Activated T-helper 9 cell treated with anti-CD3 and anti-CD28 coated beads, Interleukin-2, amount 50 U/mL, for 16 hours (primary cell): ENCODE data around the gene MPRIP.

Experiments
- DNase-seq: peaks from one replicate; pipeline ENCODE4 v3.0.0-alpha.2; 2020; ENCODE audit warnings: low read depth

The MPRIP gene

DNA sequence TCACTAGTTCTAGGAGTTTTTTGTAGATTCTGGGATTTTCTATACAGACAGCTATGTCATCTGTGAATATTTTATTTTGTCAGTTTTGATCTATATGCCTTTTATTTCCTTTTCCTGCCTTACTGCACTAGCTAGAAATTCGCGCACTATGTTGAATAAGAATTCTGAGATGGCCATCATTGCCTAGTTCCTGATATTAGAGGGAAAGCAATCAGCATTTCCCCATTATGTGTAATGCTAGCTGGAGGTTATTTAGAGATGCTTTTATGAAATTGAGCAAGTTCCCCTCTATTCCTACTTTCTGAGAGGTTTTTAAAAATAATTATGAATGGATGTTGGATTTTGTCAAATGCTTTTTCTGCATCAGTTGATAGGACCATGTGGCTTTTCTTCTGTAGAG is 23.8 kb downstream of the MPRIP start:
- DNase-seq, result no peak

DNA sequence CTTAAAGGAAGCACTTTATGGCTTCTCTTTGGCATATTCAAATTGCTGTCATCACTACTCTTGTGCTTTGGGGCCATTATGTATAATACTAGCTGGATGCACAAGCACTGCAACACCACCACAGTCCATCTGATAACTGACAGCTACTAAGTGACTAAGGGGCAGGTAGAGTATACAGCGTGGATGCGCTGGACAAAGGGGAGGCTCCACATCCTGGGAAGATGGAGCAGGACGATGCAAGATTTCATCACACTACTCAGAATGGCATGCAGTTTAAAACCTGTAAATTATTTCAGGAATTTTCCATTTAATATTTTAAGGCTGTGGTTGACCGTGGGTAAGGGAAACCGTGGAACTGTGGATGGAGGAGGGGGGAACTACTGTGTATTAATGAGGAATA is 25.0 kb downstream of the MPRIP start:
- DNase-seq, result no peak

DNA sequence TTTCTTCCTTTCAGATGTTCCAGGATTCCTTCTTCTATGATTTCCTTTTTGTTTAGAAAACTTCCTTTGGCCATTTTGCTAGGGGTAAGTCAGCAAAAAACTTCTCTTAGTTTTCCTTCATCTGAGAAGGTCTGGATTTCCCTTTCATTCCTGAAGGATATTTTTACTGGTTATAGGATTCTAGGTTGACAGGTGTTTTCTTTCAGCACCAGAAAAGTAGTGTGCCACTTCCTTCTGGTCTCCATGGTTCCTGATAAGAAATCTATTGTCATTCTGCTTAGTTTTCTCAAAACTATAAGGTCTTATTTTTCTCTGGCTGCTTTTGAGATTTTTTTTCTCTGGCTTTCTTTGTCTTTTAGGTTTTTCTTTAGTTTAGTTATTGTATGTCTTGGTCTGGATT is 27.6 kb downstream of the MPRIP start:
- DNase-seq, result no peak

DNA sequence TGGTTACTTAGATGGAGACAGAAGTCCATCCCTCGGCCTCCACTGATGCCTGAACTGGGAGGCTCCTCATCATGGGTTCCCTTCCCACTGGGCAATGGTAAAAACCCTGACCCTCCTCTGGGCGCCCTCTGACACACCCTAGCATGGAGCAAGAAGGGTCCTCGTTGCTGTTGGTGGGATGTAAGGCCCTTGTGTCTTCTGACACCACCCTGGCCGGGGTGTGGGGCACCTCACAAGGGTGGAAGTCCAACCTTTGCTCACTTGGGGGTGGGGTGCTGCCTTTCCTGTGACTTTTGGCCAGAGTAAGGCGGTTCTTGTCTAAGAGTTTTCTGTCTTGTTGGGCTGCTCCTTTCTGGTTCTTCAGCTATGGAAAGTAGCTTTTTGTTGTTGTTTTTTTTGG is 28.7 kb downstream of the MPRIP start:
- no peak for DNase-seq

DNA sequence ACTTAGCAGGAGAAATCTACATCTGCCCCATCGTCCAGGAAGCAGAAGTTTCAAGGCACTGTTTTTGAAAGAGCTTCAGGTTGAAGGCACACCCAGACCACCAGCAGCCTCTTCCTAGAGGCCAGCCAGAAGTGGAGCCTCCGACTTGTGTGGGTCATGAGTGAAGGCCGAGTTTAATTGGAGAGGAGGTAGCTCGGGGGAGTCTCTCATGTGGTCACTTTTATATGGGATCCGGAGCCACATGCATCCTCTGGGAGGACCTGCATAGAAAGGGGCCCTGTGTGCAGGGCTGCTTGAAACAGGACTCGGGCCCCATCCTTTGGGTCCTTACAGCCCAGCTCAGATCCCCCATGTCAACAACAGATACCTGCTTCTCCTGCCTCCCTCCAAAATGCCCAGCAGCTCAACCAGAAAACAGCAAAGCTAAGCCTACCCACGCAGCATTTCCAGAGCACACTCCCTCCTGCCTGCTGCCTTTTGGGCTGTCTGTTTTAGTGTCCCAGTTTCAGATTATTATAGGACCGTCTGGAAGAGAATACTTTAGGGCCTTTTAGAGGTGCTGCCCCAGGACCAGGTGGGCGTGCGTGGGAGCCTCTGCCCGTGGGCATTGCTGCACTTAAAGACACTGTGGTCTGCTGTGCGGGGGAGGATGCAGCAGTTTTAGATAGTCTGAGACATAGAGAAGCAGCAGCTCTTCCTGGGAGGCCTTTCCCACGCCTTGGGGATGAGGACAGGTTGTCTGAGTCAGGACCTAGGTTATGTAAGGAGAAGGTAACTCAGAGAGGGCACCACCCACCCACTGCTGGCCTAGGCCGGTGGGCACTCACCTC is 29.5 kb downstream of the MPRIP start:
- DNase-seq, result no peak

DNA sequence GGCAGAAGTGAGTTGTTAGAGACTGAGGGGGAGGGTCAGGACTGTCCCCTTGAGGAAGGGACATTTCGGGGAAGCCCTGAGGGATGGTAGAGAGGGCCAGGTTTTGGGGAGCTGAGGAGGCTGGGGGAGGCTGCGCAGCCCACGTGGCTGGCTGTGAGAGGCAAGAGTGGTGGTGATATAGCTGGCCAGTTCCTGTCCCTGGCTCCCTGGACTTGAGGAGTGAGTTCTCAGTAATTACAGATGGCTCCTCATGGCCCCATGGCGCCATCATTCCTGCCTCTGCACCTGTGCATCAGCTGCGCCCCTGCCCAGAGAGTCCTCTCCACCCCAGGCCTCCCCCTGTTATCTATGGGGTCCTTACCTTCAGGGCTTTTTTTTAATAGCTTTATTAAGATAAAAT is 30.3 kb downstream of the MPRIP start:
- DNase-seq, result no peak

DNA sequence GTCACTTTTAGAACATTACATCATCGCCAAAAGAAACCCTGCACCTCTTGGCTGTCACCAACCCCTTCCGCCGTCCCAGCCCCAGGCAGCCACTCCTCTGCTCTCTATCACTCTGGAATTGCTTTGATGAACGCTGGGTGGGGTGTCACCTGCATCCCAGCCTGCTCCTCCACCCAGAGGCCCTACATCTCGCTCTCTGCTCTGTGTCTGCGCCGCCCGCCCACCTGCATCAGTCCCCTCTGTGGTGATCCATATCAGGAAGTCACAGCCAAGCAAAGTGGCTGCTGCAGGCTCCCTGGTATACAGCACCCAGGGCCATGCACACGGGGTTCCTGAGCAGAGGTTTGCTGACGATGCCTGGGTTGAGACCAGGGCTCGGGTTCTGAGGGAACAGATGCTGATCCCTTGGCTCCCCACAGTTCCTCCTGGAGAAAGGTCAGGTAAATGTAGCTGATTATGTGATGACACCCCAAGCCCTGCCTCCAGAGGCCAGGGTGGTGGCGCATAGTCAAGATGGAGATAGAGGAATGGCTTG is 30.8 kb downstream of the MPRIP start:
- no peak for DNase-seq

DNA sequence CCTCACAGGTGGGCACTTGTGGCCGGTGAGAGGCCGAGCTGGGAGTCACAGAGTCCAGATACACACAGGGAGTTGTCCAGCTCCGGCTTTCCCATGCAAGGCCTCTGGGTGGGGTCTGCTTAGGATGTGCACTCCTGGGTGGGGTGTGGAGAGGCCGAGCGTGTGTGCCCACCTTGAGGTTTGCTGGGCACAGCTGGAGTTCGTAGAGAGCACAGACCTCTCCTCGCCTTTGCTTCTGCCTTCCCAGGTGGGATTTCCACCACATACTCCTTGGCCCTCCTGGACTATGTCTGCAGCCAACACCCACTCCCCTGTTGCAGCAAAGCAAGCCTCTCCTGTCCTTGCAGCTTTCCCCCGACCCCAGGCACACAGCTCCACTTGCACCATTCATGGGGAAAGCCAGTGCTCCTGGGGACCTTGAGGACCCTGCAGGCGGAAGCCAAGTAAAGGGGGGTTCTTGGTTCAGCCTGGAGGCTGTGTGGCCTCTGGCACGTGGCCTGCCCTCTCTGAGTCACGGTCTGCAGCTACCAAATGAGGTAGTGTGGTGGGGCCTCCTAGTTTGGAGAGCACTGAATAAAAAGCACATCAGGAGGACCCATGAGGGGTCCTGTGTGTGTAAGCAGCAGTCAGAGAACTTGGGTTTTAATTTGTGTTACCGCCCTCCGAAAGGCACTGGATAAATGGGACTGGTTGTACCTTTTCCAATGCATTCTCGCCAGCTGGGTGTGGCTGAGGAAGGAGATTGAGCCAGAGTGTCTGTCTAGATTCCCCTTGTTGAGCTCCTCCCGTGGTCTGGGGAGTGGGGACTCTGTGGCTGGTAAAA is 31.5 kb downstream of the MPRIP start:
- no peak for DNase-seq

DNA sequence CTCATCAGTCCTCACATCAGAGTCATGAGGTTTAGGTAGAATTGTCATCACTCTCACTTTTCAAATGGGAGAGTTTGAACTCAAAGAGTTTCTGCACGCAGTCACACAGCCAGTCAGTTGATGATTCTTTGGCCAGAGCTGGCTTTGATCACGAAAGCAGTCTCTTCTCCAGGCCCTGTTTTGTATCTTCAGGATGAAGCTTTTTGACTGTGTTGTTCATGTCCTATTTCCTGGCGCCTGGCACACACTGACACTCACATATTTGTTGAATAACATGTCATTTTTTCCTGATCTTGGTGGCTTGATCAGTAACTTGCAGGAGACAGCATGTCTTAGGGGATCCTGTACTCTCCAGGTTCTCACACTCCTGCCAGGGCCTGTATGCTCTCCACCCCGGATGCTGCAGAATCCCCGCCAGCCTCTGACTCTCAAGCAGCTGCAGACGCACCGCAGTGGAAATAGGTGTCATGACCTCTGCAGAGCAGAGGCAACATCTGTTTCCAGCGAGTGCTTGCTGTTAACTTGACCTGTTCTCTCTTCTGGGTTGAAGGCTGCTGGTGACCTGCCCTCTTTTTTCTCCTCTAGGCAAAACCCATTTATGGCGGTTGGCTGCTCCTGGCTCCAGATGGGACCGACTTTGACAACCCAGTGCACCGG is 33.0 kb downstream of the MPRIP start:
- DNase-seq, result no peak

DNA sequence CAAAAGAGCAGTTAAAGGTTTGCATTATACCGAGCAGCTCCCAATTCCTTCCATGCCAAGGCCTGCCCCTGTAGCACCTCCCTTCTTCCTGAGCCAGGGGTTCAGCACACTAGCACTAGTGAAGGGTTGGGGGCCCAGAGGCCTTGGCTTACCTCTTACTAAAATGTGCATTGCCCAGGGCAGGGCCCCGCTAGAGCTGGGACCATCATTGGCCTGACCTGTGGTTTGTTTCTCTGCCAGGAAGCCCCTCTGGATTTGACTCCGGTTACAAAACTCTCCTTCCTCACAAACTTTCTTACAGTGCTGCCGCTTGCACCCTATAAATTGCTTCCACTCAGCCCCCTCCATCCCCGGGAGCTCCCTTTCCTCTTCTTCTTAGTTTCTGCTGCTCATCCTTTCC is 33.8 kb downstream of the MPRIP start:
- DNase-seq, result no peak

DNA sequence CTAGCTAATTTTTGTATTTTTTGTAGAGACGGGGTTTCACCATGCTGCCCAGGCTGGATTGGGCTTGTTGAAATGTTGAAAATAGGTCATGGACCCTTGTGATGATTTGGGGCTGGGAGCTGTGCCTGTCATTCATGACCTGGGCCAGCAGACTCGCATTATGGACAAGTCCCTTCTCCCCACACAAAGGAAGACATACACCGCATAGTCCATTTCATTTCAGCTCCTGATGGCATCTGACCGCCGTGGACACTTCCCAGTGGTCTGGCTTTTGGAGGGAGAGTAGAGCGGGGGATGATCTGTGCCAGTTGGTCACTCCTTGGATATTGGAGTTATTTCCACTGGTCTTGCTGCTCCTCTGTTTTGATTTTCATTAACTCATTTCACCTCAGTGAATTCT is 34.8 kb downstream of the MPRIP start:
- no peak for DNase-seq

DNA sequence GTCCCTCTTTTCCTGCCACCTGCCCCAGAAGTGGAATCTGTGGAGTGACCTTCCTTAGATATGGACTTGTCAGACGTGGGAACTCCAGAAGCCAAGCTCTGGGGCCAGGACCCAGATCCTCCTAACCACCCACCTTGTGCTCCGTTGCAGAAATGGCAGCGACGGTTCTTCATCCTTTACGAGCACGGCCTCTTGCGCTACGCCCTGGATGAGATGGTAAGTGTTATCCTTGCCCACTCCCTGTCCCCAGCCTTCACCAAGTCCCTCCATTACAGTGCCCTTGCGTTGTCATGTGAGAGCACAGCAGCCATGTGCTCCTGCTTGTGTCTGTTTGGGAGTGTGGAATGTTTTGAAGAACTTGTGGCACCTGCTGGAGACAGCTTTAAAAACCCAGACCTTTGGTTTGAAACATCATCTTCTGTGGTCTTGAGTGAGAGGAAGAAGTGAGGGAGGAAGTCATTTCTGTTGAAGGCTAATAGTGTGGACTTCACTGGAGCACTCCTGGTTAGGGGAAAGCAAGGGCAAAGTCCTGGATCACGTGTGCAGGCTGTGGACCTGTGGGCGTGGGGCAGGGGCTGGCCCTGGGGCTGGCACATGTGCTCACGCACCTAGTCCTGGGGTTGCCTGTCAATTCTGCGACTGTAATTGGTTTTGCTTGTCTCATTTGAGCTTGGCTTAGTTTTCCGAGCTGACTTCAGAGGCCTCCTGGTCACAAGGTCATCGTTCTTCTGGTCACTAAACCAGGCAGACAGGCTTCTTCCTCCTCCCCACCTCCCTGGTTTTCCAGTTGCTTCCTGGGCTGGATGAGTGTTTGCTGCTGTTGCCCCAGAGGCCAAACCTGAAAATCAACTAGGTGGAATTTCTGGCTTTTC is 35.8 kb downstream of the MPRIP start:
- no peak for DNase-seq

DNA sequence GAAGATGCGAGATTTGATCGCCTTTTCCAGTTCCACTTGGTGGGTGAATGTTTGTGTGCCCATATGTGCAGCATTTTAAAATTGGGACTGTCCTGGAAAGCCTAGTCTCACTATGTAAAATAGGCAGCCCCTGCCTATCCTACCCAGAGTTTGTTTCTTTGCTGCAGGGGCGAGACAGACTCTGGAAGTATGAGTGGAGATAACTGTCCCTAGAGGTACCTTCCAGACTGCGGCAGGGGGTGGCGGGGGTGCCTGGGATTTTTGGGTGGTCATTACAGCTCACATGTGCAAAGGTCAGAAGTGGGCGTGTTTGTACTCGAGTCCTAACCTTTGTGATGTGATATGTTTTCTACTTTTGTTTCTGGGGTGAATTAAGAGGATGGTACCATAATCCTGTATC is 36.6 kb downstream of the MPRIP start:
- no peak for DNase-seq

DNA sequence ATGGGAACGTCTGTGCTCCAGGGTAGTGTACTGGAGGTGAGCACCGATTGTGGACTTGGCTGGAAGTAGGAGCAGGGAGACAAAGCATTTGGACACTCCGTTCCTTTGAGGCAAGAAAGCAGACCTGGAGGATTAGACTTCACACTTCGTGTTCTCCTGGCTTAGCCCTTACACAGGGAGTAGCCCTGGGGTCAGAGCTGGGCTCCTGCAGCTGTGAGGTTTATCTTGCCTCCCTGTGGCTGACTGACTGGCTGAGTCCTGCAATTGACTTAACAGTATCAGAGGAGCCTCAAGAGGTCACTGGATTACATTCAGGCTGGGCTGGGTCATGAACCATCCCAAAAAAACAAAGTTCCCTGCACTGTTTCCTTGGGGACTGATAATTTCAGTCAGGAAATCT is 37.1 kb downstream of the MPRIP start:
- DNase-seq, result no peak

DNA sequence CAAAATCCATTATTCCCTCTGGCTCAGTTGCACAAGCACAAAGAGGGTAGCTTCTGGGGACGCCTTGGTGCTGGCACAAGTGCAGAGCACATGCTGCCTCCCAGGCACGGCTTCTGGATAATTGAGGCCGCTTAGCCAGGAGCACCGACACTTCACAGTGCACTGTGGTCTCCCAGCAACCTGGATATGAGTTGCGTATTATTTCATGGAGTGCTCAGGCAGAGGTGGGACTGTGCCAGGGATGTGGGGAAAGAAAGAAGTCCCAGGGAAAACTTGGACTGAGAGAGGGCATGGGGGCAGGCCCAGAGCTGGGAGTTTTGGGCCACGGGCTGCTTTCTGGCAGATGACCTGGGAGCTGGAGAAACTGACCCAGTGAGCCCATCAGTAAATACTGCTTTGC is 37.5 kb downstream of the MPRIP start:
- DNase-seq, result no peak

DNA sequence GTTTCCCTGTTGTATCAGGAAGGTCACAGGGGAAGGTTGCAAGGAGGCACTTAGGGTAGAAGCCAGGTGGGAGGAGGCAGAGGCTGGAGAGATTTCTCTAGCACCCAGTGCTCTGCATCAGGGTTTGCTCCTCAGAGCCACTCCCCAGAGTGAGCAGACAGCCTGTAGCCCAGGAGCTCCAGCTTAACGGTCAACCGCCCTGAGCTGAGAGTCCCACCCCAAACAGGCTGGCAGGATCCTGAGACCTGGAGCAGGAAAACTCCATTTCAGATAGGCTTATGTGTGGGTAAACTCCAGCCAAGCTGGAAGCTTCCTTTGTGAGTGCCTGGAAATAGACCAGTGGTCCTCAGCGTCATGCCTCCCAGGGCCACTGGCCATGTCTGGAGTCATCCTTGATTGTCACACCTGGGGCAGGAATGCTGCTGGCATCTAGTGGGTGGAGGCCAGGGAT is 37.9 kb downstream of the MPRIP start:
- DNase-seq, result no peak

DNA sequence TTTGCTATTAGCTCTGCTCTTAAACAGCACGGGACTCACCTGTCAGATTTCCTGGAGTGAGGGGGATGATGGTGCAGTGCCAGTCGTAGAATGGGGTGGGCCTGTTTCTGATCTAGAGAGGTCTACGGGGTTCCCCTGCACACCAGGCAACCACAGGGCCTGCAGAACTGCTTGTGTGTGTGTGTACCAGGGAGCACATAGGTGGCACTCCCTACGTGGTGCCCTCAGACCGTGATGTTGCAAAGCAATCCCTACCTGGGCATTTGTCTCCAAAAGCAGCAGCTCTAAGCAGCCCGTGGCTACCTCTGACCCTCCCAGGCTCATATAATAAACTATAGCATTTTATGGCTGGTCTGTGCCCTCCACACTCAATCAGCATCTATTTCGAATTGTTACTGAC is 38.5 kb downstream of the MPRIP start:
- no peak for DNase-seq

DNA sequence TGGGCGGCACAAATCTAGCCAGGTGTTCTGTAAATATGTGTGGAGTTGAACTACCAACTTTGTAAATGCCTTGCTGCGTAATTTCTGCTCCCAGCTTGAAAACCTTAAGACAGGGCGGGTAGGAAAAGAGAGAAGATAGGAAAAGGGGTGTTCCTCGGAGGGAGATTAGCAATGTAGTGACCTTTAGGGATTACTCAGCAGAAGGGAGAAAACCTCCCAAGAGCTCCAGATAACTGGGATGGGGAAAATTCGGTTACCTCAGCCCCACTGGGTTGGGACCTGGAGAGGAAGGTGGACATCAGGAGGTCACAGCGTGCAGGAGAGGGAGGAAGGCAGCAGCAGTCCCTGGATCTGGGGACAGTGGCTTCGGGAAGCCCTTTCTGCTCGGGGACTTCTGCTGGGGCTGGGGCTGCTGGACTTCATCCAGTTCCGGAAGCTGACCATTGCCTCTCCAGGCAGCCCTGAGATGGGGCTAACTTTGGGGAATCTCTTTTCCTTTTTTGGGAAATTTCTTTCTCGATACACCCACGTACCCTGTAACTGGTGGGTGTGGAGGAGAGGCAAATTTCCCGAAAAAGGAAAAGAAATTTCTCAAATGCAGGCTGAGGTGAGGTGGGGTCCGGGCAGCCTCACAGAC is 39.2 kb downstream of the MPRIP start:
- no peak for DNase-seq

DNA sequence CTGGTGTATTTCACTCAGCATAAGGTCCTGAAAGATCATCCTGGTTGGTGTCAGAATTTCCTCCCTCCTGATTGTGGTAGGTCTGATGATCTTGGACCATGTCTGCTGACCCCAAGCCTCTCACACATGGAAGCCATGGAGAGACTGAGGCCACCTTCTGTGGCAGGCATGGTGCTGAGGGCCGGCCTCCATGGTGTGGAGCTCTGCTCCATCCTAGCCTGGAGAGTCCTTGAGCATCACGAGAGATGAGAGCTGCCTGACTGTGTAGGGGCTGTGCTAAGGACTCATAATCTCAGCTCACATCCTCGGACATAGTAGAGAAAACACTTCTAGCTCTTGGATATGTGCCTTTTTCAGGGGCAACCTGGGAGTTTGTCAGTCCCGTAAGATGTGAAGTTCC is 40.6 kb downstream of the MPRIP start:
- DNase-seq, result no peak

DNA sequence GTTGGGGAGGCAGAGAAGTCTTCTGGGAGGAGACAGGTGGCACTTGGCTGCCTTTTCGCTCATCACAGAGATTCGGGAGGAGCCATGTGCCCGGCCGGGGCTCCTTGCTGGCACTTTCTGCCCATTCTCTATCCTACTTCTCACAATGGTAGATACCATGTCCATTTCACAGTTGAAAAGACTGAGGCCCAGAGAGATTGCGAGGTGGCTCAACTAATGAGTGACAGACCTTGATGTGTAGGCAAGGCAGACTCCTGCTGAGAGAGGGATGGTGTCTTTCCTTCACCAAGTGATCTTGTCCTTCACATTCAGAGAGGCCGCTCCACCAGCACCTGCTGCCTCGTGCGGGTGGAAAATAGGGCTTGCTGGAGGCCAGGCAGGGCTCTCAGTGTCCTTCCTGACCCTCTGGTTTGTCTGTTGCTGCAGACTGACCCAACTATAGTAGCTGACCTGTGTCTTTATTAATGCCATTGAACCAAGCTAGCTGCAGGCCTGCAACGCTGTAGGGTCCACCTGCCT is 42.1 kb downstream of the MPRIP start:
- no peak for DNase-seq

DNA sequence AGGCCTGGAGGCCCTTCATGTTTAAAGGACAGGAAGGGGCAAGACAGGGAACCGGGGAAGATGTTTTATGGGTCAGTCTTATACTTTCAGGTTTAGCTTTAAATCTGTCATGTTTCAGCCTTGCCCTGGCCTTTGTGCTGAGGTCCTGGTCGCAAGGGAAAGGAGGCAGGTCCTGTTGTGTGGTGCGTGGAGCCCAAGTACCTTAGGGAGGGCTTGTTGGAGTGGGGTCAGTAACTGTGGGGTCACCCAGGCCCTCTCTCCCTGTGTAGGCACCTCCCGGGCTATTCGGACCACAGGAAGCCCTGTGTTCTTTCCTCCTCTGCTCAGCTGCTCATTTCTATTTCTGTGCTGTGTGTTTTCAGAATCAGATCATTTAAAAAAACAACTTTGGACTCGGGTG is 42.7 kb downstream of the MPRIP start:
- DNase-seq, result no peak
